A673 (cell line): Measurements from ENCODE around the gene PRDM16. TPM values are rescaled to one million over a fixed set of nuclear protein-coding genes. Genes with fewer than 3 reads are reported as not detected.

ENCODE experiments used
- BruUV-seq: library from RNA; stranded (reverse); fragments of 400-500 nt; replicated peaks from 2 replicates; lab custom pipeline; 2021; lab: Mats Ljungman, UMichigan
- CTCF ChIA-PET: fragments of 300-600 bp; sonication (Branson Sonifier 250); formaldehyde crosslinking; loops from one replicate; lab custom pipeline; 2022; ENCODE audit warnings: antibody characterized with exemption; lab: Charles Lee
- POLR2A ChIA-PET: fragments of 300-600 bp; sonication (Branson Sonifier 250); formaldehyde crosslinking; loops from one replicate; lab custom pipeline; 2022; ENCODE audit warnings: antibody characterized with exemption; ENCODE audit not compliant: low non-redundant PET; lab: Charles Lee
- DNase-seq: peaks from one replicate; pipeline ENCODE4 v3.0.0-alpha.2; 2015; ENCODE audit warnings: low spot score
- H3K27ac ChIP-seq: fragments of 200-600 bp; sonication (generic); 2 replicates; pipeline ENCODE4 v1.5.1; 2016; ENCODE audit warnings: mixed run types, low read depth, mild to moderate bottlenecking, mixed read lengths, antibody characterized with exemption, low read length; ENCODE audit not compliant: poor library complexity, severe bottlenecking
- H3K27me3 ChIP-seq: fragments of 200-600 bp; sonication (generic); replicated peaks from 2 replicates; pipeline ENCODE4 v1.6.1; 2017; ENCODE audit warnings: mixed run types, low read depth, mild to moderate bottlenecking, mixed read lengths, antibody characterized with exemption, low read length; ENCODE audit not compliant: insufficient read depth, poor library complexity
- H3K36me3 ChIP-seq: fragments of 200-600 bp; sonication (generic); 2 replicates; pipeline ENCODE4 v1.6.1; 2016; ENCODE audit warnings: mixed run types, mild to moderate bottlenecking, mixed read lengths, antibody characterized with exemption, low read length; ENCODE audit not compliant: insufficient read depth, poor library complexity, severe bottlenecking
- H3K4me1 ChIP-seq: fragments of 200-600 bp; sonication (generic); 2 replicates; pipeline ENCODE4 v1.6.1; 2017; ENCODE audit warnings: mixed run types, mild to moderate bottlenecking, mixed read lengths, antibody characterized with exemption, low read length; ENCODE audit not compliant: insufficient read depth, poor library complexity, severe bottlenecking
- H3K4me3 ChIP-seq: fragments of 200-600 bp; sonication (generic); 2 replicates; pipeline ENCODE4 v1.5.1; 2016; ENCODE audit warnings: low read depth, mixed run types, mild to moderate bottlenecking, mixed read lengths, low read length; ENCODE audit not compliant: poor library complexity, severe bottlenecking
- H3K9me3 ChIP-seq: fragments of 200-600 bp; sonication (generic); 2 replicates; pipeline ENCODE4 v1.6.1; 2016; ENCODE audit warnings: mixed run types, low read depth, mild to moderate bottlenecking, mixed read lengths, antibody characterized with exemption, low read length; ENCODE audit not compliant: poor library complexity, severe bottlenecking
- CTCF ChIP-seq: fragments of 300-800, 200-600 bp; sonication (generic); conservative IDR thresholded peaks from 2 replicates; pipeline ENCODE4 v1.5.1; 2017; ENCODE audit warnings: low read depth, mild to moderate bottlenecking, antibody characterized with exemption, low read length, moderate library complexity, mixed read lengths
- EZH2 ChIP-seq: fragments of 200-600 bp; sonication (generic); IDR thresholded peaks from 2 replicates; pipeline ENCODE4 v1.6.1; 2017; ENCODE audit warnings: borderline replicate concordance, low read depth, mild to moderate bottlenecking, mixed read lengths, antibody characterized with exemption, low read length; ENCODE audit not compliant: poor library complexity, severe bottlenecking
- intact Hi-C: fragments of 100-400 bp; cut with micrococcal nuclease; formaldehyde crosslinking; loops from one replicate; pipeline ENCODE4 v1.10.0; 2022; ENCODE audit not compliant: unreplicated experiment
- total RNA-seq: library from RNA; stranded (reverse); gene quantifications from 2 replicates; pipeline ENCODE4 v1.2.3, GENCODE V29; 2021

PRDM16 gene
- total RNA-seq, 1 experiment from 2014 or later, result 0.49 TPM

GRCh38 chr1:3065396-3065795 is 3.6 kb upstream of the PRDM16 start:
- H3K4me1 ChIP-seq, result no peaks in the 10 kb centered on the region
- no peak for DNase-seq
- H3K27me3 ChIP-seq, result peaks cover 90% of the 10 kb centered on the region
- BruUV-seq, result no TSS peak
- H3K36me3 ChIP-seq, result no peaks in the 10 kb centered on the region
- TF ChIP-seq CTCF (no peak), EZH2 (no peak)
- ChIA-PET CTCF (no interaction called here), POLR2A (no interaction called here)
- no peaks in the 10 kb centered on the region for H3K9me3 ChIP-seq
- intact Hi-C loops, result no loop called here
- no peak overlapping the region for H3K27ac ChIP-seq
- no peak overlapping the region for H3K4me3 ChIP-seq

GRCh38 chr1:3065797-3066196 is 3.2 kb upstream of the PRDM16 start:
- TF ChIP-seq CTCF (no peak), EZH2 (no peak)
- Histone ChIP-seq H3K27me3 (peaks cover 92% of the 10 kb centered on the region), H3K27ac (no peak overlapping the region), H3K36me3 (no peaks in the 10 kb centered on the region), H3K4me3 (no peak overlapping the region), H3K4me1 (no peaks in the 10 kb centered on the region), H3K9me3 (no peaks in the 10 kb centered on the region)
- DNase-seq, result no peak
- ChIA-PET POLR2A (no interaction called here), CTCF (no interaction called here)
- BruUV-seq, result no TSS peak
- intact Hi-C loops, result no loop called here

DNA sequence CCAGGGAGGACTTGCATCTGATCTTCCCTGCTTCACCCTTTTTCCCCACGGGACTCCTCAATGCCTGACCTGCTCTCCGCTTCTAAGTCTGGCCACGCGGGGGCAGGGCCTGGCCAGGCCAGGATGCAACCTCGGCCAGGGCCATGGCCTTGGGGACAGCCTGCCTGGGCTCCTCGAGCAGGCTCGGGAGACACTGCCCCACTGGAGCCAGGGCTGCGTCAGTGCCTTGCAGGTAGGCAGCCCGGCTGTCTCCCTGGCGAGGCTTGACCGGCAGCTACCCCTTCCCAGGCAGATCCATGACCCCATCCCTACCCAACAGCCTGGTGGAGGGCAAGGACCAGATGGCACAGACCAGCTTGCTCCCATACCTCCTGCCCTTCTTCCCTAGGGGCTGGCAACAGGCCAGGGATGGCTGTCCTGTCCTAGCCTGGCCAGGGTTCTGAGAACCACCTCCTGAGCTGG is 2.7 kb upstream of the PRDM16 start:
- POLR2A ChIA-PET, result no interaction called here
- H3K27ac ChIP-seq, result no peak overlapping the region
- no TSS peak for BruUV-seq
- no peaks in the 10 kb centered on the region for H3K36me3 ChIP-seq
- TF ChIP-seq EZH2 (no peak), CTCF (no peak)
- DNase-seq, result no peak
- CTCF ChIA-PET, result no interaction called here
- H3K4me3 ChIP-seq, result no peak overlapping the region
- H3K4me1 ChIP-seq, result no peaks in the 10 kb centered on the region
- no peaks in the 10 kb centered on the region for H3K9me3 ChIP-seq
- intact Hi-C loops, result no loop called here
- peaks cover 92% of the 10 kb centered on the region for H3K27me3 ChIP-seq
